ENCODE results near the gene UST.

GRCh38 chr6:148700741-148701311 is 46.0 kb upstream of the UST start:
- TF ChIP-seq MAFK (IDR thresholded peaks at IDR 0.05; ENCODE audit: low read depth, low read length) (no peak), CTCF (IDR thresholded peaks at IDR 0.05; ENCODE audit: control extremely low read depth in 1 of 3, insufficient read depth in 1 of 3, low read depth in 1 of 3, low read length in 3 of 3) (no peak), NRF1 (IDR thresholded peaks at IDR 0.05; ENCODE audit: low read depth, low read length) (no peak), POLR2AphosphoS5 (IDR thresholded peaks at IDR 0.05; ENCODE audit: low read depth, low read length) (no peak), CEBPB (IDR thresholded peaks at IDR 0.05; ENCODE audit: low read depth, low read length) (no peak)

All from H1 (cell line).